Fibroblast of the conjunctiva (primary cell): ENCODE results near the gene FTL.

Experiments
- DNase-seq: peaks from one replicate; pipeline ENCODE4 v3.0.0-alpha.2; 2010; ENCODE audit warnings: low read depth

Gene FTL

DNA sequence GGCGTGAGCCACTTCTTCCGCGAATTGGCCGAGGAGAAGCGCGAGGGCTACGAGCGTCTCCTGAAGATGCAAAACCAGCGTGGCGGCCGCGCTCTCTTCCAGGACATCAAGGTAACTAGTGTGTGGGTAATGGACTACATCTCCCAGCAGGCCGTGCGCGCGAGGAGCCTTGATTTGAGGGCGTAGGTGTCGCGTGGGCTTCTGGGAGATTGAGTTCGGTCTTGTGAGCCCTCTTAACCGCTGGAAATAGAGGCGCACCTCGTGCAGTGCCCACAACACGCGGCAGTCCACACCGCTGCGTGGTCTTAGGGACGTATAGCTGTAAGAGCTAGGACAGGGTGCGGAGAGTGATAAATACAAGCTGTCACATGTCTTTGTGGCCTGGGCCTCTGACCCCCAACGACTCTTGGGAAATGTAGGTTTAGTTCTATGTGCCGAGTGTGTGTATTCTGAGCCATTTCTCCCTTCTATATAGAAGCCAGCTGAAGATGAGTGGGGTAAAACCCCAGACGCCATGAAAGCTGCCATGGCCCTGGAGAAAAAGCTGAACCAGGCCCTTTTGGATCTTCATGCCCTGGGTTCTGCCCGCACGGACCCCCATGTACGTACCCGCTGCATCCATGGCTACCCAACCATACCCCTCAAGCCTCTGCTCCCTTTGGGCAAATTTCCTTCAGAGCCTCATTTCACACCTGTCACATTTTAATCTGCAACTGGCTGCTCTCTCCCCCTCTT lies 864 bp downstream of the FTL start:
- DNase-seq, result peak; percentile 62

DNA sequence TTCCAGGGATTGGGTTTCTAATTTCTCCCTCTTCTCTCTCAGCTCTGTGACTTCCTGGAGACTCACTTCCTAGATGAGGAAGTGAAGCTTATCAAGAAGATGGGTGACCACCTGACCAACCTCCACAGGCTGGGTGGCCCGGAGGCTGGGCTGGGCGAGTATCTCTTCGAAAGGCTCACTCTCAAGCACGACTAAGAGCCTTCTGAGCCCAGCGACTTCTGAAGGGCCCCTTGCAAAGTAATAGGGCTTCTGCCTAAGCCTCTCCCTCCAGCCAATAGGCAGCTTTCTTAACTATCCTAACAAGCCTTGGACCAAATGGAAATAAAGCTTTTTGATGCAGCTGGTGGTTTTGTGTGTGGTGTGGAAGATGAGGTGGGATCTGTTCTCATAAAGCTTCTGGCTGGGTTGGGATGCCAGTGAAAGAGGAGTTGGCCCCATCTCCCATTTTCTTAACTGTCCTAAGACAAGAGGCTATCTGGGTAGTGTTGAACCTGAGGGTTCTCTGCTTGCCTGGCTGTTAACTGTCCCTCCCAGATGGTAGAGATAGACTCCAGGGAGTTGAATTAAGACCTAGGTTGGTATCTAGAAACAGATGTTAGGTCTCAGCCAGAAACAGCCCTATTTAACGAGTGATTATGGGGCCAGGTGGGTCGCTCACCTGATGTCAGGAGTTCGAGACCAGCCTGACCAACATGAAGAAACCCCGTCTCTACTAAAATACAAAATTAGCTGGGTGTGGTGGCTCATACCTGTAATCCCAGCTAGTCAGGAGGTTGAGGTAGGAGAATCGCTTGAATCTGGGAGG lies 1.6 kb downstream of the FTL start:
- no peak for DNase-seq

DNA sequence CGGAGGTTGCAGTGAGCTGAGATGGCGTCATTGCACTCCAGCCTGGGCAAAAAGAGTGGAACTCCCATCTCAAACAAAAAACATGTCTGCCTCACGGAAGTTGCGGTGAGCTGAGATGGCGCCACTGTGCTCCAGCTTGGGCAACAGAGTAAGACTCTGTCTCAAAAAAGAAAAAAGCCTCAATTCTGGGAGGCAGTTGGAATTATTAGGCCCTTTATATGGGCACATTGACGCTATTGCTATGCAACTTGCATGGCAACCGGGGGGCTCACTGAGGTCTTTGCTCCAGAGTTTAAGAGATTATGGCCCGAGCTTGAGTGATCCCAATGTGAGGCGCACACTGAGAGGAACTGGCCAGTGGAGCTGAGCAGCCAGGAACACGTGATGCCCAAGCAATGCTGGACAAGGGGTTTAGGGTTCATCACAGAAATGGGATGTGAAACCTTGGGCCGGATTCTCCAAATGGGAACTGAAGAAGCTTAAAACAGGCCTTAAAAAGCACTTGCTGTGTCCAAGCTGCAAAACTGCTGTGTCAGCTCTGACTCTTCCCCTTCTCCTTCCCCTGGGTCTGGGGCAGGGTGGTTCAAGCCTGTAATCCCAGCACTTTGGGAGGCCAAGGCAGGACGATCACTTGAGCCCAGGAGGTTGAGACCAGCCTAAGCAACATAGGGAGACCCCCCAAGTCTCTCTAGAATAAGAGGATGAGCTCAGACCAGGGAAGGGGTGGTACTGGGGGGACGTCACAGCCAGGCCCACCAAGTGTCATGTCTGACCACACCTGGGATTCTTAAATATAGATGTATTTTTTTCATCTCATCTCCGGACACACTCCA lies 2.5 kb downstream of the FTL start:
- peak; percentile 60 for DNase-seq

DNA sequence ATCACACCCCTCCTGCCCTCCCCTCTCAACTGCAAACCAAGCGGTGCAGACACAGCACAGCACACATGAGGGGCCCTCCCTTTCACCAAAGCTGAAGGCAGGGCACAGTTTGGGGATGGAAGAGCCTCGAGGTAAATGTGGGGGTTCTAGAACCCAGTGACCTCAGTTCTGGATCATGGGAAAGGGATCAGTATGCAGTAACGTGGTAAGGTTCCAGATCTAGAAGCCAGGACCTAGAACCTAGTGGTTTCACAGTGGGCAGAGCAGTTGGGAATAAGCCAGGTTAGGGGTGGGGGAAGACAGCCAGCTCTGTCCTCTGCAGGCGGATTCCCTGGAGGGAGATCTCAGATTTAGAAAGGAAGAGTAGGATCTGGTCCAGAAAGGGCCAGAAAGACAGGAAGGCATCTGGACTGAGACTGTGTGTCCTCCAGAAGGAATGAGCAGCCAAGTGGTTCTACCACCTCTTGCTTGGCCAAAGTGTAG lies 3.1 kb downstream of the FTL start:
- no peak for DNase-seq

DNA sequence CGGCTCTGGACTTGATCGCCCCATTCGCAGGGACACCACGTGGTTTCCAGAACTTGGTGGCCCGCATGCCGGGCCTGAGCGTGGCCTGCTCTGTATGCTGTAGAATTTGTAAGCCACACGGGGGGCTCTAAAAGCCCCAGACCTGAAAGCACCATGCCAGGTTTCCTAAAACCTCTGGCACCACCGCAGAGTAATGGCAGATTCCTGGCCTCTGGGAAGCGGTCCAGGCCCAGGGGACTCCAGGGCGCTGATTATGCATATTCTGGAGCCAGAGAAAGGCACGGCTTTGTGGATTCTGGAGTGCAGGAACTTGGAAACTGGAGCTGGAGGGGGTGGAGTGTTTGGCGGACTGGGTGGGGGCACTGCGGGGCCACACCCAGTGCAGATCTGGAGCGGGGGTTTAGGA lies 3.7 kb downstream of the FTL start:
- no peak for DNase-seq

DNA sequence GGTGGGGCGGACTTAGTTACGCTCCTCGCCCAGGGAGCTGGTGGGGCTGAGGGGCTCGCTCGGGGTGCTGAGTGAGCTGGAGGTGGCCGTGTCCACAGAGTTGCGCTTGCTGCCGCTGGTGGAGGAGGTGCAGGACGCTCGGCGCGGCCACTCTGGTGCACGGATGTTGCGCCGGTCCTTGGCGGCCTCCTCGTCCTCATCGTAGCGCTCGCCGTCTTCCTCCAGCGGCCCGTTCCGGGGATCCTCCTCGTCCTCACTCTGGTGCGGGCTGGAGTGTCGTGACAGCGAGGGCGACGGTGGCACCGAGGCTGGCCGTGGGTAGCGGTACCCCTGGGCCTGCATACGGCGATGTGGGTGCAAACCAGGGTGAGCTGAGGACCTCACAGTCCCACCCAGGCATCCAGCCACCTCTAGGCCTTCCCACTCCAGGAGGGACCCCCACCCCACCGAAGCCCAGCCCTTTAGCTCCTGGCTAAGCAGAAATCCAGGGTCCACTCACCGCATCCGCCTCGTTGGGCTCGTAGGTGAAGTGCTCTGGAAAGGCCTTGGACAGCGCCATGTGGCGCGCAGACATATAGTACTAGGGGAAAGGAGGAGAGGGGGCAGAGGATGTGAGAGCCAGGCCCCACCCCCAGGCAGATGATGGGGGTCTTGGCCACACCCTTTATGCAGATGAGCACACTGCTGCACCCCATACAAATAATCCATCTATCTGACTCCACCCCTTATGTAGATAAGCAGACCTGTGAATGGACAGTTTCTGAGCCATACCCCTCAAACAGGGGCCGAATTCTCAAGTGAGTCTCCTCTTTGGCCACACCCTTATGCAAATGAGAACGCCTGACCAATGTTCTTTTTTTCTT lies 4.4 kb downstream of the FTL start:
- DNase-seq, result no peak

DNA sequence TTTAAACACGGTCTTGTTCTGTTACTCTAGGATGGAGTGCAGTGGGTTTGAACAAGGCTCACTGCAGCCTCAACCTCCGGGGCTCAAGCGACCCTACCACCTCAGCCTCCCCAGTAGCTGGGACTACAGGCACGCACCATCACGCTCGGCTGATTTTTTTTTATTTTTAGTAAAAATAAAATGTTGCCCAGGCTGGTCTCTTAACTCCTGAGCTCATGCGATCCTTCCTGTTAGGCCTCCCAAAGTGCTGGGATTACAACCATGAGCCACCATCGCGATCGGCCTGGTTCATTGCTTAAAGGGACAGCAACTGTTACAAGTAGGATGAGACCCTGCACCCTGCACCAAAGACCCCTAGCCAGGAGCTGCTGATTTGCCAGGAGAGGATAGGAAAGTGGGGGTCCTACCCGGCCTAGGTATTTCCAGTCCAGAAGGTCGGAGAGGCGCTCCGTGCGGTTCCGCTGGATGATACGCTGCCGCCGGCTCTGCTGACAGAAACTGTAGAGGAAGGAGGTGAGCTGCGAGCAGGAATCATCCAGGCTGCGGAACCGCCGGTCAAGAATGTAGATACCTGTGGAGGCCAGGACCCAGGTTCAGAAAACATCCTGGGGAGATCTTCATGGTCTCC lies 5.1 kb downstream of the FTL start:
- DNase-seq, result no peak

DNA sequence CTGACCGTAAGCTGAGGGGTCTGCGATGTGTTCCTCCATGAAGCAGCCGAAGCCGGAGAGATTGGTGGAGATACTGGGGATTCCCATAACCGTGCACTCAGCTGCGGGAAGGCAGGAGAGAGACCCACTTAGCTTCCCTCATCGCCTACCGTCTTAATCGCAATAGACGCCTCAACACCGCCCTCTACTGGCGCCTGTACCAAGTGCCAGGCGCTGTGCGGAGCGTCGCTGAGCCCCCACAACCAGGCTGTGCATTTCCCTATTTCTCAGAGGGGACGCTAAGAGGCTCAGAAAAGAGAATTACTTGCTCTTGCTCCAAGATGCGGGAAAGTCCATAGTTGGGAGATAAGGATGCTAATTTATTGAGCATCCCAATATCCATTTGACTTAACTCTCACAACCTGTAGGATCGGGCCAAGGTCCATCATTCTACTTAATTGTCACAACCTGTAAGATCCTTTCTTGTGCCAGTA lies 5.8 kb downstream of the FTL start:
- peak; percentile 69 for DNase-seq

DNA sequence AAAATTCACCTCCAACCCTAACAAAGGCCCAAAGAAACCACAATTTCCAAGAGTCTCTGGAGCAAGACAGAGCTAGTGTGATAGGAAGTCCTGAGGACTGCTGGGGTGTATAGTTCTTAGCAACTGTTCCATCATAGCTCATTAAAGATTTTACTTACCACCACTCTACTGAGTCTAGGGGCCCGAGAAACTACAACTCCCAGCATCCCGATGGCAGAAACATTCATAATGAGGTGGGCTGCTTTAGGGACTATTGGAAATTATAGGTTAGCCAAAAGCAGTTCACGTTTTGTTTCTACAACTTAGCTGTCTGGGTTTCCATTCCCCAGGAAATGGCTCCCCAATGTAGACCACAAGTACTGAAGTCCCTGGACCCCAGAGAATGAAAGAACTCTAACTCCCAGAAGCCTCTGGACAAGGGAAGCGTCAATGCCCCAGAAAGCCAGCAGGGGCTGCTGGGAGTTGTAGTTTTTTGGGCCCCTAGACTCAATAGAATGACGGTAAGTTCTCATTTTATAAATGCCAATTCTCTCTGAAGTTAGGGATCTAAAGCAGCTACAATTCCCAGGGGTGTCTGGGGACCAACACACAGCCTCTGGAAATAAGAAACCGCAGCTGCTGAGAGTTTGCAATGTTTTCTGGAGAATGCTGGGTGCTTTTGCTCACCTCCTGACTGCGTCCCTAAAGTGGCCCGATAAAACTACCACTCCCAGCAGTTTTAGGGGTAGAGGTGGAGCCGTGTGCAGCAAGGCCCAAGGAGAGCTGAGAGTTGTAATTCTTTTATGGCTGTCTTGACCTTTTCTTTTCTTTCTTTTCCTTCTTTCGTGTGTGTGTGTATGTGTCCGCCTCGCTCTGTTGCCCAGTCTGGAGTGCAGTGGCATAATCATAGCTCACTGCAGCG lies 11.1 kb downstream of the FTL start:
- no peak for DNase-seq

DNA sequence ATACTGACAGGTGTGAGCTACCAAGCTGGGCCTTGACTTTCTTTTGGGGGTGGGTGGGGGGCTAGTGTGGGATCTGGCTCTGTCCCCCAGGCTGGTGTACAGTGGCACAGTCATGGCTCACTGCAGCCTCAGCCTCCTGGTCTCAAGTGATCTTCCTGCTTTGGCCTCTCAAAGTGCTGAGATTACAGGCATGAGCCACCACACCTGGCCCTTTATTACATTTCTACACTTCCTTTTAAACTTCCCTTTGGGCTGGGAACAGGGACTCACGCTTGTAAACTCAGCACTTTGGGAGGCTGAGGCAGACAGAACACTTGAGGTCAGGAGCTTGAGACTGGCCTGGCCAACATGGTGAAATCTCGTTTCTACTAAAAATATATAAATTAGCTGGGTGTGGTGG lies 12.0 kb downstream of the FTL start:
- DNase-seq, result no peak

DNA sequence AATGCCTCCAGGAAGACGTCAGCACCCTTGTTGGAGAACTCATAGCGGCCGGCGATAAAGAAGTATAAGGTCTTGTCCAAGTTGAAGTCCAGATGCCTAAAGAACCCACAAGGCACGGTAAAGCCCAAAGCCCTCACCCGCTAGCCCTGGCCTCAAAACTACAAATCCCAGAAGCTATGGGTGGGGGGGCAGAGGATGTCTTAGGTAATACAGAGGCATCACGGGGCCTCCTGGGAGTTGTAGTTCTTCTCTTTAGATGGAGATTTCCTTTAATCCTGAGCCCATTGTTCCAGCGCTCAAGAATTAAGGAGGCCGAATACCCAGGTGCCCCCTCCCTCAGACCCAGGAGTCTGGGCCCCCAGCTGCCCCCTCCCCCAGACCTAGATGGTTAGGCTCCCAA lies 17.2 kb downstream of the FTL start:
- no peak for DNase-seq

DNA sequence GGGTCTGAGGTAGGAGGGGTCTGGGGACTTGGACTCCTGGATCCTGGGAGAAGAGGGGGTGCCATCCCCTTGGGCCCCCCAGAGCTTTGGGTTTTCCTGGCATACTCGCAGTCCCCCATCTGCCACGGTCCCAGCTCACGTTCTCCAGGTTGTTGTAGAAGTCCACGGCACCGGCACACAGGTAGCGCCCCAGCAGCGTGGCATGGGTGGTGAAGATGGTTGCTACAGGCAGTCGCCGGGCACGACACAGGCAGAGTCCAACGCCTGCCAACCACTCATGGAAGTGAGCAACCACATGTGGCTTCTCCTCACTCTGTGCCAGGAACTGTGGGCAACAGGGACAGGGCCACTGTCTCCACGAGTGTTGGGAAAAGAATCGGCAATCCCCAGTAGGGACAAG lies 20.6 kb downstream of the FTL start:
- DNase-seq, result no peak

DNA sequence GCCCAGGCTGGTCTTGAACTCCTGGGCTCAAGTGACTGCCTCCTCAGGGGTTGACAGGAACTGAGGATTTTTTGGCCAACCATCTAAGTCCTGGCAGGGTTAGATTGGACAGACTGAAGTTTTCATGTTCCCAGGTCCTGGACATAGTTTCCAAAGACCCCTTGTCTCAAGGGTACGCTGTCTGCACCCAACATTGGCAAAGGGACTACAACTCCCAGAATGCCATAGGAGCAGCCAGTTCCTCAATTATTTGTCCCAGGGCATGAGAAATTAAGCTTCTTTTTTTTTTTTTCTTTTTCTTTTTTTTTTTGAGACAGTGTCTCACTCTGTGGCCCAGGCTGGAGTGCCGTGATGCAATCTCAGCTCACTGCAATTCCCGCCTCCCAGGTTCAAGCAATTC lies 21.1 kb downstream of the FTL start:
- DNase-seq, result no peak

DNA sequence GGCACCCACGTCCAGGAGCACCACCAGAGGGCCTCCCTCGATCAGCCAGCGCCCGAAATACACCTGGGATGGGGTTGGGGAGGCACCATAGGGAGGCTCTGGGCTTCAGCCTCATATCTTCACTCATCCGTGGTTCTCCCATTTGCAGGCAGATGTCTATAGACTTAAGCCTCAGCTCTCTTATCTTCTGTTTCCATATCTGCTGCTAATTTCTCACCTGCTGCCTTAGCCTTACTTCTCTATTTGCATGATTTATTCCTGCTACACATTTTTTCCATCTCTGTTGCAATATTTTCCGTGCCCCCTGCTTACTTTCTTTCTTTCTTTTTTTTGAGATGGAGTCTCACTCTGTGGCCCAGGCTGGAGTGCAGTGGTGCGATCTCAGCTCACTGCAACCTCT lies 22.2 kb downstream of the FTL start:
- DNase-seq, result no peak

DNA sequence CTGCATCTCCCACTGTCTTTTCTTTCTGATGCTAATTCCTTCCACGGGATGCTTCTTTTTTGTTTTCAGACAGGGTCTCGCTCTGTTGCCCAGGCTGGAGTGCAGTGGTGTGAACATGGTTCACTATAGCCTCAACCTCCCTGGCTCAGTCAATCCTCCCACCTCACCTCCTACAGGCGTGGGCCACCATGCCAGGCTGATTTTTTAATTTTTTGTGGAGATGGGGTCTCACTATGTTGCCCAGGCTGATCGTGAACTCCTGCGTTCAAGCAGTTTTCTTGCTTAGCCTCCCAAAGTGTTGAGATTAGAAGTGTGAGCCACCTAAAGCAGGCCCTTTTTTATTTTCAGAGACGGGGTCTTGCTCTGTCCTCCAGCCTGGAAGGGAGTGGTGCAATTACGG lies 23.2 kb downstream of the FTL start:
- no peak for DNase-seq

DNA sequence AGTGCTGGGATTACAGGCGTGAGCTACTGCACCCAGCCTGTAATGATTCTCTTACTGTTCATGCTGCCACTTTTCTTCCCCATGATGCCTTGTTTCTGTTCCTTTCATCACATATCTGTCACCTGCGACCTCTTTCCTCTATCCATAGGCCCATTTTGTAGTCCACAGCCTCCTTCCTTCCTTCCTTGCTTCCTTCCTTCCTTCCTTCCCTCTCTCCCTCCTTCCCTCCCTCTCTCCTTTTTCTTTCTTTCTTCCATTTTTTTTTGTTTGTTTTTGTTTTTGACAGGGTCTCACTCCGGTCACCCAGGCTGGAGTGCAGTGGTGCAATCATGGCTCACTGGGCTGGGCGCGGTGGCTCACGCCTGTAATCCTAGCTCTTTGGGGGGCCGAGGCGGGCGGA lies 23.8 kb downstream of the FTL start:
- DNase-seq, result no peak

DNA sequence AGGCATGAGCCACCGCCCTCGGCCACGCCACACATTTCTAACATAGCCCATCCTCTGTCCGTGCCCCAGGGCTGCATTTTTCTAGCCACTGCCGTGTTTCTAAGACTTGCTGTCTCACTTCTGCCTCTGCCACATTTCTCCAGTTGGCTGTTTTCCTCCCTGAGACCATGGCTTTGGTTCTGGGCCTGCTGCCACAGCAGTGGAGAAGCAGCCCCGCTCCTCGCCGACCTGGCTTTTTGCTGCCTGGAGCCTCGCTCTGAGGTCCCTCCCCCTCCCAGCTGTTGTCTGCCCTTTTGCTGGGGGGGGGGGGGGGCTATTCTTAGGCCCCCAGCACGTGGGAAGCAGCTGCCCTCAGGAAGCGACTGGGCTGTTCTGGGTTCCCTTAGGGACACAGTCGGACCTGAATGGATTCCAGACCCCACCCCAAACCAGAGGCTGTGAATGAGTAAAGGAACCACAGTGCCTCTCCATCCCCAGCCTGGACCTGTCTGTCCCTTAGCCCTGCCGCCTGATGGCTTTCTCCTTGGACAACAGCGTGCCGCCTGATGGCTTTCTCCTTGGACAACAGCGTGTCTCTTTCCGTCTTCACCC lies 24.7 kb downstream of the FTL start:
- no peak for DNase-seq

DNA sequence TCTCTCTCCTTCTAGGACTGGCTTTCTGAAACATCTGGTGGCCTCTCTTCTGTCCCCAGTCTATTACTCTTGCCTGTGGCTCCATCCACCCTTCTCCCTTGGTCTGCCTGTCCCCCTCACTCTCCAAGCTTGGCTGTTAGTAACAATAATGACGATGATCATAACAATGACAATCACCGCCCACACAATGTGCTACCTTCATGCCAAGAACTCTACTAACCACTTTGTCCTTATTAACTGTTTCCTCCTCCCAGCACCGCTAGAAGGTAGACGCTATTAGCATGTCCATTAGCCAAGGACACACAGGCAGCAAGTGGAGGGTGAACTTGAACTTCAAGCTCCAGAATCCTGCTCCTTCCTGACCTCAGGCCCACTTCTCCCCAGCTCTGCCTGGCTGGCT lies 25.3 kb downstream of the FTL start:
- DNase-seq, result no peak

DNA sequence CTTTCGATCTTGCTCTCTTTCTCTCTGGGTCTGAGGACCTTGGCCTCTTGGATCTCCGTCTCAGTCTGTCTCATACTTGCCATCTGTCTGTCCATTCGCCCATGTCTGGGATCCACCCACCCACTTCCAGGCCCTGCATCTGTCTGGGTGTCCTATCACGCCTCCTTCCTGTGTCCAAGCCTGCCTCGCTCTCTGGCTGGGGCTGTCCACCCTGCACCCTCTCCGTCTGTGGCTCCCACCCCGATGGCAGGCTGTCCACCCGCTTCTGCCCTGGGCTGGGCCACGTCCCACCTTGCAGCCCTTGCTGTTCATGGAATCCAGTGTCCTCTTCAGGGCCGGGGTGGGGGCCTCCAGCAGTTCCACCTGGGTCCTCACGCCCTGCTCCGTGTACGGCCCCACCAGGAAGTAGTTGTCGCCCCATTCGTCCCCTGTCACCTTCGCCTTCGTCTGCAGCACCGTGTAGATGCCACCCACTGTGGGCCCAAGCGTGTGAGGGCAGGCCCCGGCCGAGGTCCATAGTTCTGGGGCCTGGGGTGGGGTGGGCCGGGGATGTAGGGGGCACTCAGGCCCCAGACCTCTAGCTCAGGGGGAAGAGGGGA lies 26.0 kb downstream of the FTL start:
- DNase-seq, result no peak
